GM19463 (cell line): Measurements from ENCODE around the gene LCA5L.

Experiments used
- ATAC-seq: cut with Tn5 transposase; IDR thresholded peaks from one replicate; pipeline ENCODE4 v1.9.1; 2021; ENCODE audit warnings: mild to moderate bottlenecking, moderate library complexity; ENCODE audit not compliant: unreplicated experiment

LCA5L gene

DNA sequence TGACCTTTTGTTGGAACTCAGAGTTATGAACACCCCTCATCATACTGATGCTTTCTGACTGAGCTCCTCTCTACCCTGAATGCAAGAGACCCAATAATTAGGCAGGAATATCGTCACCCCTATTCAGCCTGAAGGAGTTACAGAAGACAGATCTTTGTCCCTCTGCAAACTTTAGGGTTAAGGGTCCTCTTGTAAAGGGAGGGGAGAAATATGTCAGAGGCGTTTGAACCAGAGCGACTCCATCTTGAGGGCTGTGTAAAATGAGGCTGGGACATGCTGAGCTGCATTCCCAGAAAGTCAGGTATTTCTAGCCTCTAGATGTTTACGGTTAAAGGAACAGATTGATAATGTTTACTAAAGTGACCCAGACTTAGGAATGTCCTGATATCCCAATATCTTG, 86.2 kb downstream of the LCA5L start:
- ATAC-seq = no peak
